DOHH2 (cell line): Measurements from ENCODE around the gene TMCC1.

Experiments used
- H3F3A ChIP-seq: fragments of 200-600 bp; sonication (generic), shearing (Covaris generic); 2 replicates; pipeline ENCODE4 v1.6.0; 2016; ENCODE audit warnings: antibody characterized with exemption, mild to moderate bottlenecking; ENCODE audit not compliant: control insufficient read depth, insufficient read depth
- H3K27ac ChIP-seq: fragments of 200-600 bp; sonication (generic); 2 replicates; pipeline ENCODE4 v1.5.1; 2014; ENCODE audit warnings: low read depth, mild to moderate bottlenecking, low read length, moderate library complexity
- H3K27me3 ChIP-seq: fragments of 200-600 bp; sonication (generic); 2 replicates; pipeline ENCODE4 v1.6.1; 2014; ENCODE audit warnings: mild to moderate bottlenecking, low read length, mixed read lengths; ENCODE audit not compliant: control insufficient read depth
- H3K36me3 ChIP-seq: fragments of 200-600 bp; sonication (generic); 2 replicates; pipeline ENCODE4 v1.6.1; 2014; ENCODE audit warnings: mild to moderate bottlenecking, low read length, moderate library complexity, mixed read lengths; ENCODE audit not compliant: control insufficient read depth
- H3K4me1 ChIP-seq: fragments of 200-600 bp; sonication (generic); 2 replicates; pipeline ENCODE4 v1.6.1; 2014; ENCODE audit warnings: mild to moderate bottlenecking, low read length, mixed read lengths; ENCODE audit not compliant: control insufficient read depth
- H3K4me2 ChIP-seq: fragments of 200-600 bp; sonication (generic); 2 replicates; pipeline ENCODE4 v1.6.0; 2014; ENCODE audit warnings: mild to moderate bottlenecking, low read length, moderate library complexity
- H3K4me3 ChIP-seq: fragments of 200-600 bp; sonication (generic); 2 replicates; pipeline ENCODE4 v1.5.1; 2014; ENCODE audit warnings: mild to moderate bottlenecking, low read length, mixed read lengths
- H3K79me2 ChIP-seq: fragments of 200-600 bp; sonication (generic); 2 replicates; pipeline ENCODE4 v1.6.1; 2014; ENCODE audit warnings: mild to moderate bottlenecking, low read length, mixed read lengths; ENCODE audit not compliant: control insufficient read depth
- H3K9me2 ChIP-seq: fragments of 200-600 bp; sonication (generic); replicated peaks from 2 replicates; pipeline ENCODE4 v1.6.1; 2014; ENCODE audit warnings: mild to moderate bottlenecking, low read length, mixed read lengths; ENCODE audit not compliant: control insufficient read depth
- H3K9me3 ChIP-seq: fragments of 200-600 bp; sonication (generic); 2 replicates; pipeline ENCODE4 v1.6.1; 2014; ENCODE audit warnings: antibody characterized with exemption, low read length, mixed read lengths; ENCODE audit not compliant: control insufficient read depth, insufficient read depth
- H4K20me1 ChIP-seq: fragments of 200-600 bp; sonication (generic); 2 replicates; pipeline ENCODE4 v1.6.0; 2014; ENCODE audit warnings: low read depth, mild to moderate bottlenecking, antibody characterized with exemption, low read length, moderate library complexity; ENCODE audit not compliant: control insufficient read depth, insufficient read depth
- EZH2phosphoT487 ChIP-seq: fragments of 200-600 bp; sonication (generic); IDR thresholded peaks from 2 replicates; pipeline ENCODE4 v1.6.1; 2017; ENCODE audit warnings: borderline replicate concordance, mild to moderate bottlenecking, antibody characterized with exemption, low read length, moderate library complexity, mixed read lengths
- TF ChIP-seq, protein P1 (sequence below): fragments of 200-600 bp; sonication (generic); IDR thresholded peaks from one replicate; pipeline ENCODE4 v1.5.1; 2014; ENCODE audit warnings: antibody characterized with exemption, mild to moderate bottlenecking, low read depth, low read length; ENCODE audit not compliant: poor library complexity, severe bottlenecking

TMCC1 gene

DNA sequence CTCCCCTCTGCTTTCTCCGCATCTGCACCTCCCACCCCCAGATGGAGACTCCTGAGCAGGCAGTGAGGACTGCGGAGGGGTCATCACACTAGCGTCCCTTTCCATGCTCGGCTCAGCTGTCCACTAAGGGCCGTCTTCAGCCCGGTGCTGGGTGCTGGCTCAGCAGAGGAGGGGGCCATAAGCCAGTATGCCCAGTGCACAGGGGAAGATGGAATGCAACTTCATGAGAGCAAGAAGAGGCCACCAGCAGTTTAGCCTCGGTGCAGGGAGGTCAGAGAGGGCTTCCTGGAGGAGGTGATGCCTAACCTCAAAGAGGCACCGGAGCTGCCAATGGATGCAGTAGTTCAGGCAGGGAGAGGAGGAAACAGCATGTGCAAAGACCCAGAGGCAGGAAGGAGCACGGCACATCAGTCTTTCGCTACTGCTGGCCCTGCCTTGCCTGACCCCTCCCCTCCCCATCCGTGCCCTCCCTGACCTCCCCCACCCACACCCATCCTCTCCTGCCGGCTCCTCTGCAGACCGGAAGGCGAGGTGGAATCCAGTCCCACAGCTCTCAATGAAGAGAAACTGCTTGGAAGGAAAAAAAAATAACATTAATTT, 271.8 kb downstream of the TMCC1 start:
- no peaks in the 10 kb centered on the region for H3K79me2 ChIP-seq
- no peaks in the 10 kb centered on the region for H3K36me3 ChIP-seq
- no peaks in the 10 kb centered on the region for H3K9me2 ChIP-seq
- H3F3A ChIP-seq: no peaks in the 10 kb centered on the region
- no peaks in the 10 kb centered on the region for H3K27me3 ChIP-seq
- no peak overlapping the region for H3K27ac ChIP-seq
- H3K4me3 ChIP-seq: no peak overlapping the region
- peaks cover 22% of the 10 kb centered on the region for H3K4me1 ChIP-seq
- TF ChIP-seq, protein P1, sequence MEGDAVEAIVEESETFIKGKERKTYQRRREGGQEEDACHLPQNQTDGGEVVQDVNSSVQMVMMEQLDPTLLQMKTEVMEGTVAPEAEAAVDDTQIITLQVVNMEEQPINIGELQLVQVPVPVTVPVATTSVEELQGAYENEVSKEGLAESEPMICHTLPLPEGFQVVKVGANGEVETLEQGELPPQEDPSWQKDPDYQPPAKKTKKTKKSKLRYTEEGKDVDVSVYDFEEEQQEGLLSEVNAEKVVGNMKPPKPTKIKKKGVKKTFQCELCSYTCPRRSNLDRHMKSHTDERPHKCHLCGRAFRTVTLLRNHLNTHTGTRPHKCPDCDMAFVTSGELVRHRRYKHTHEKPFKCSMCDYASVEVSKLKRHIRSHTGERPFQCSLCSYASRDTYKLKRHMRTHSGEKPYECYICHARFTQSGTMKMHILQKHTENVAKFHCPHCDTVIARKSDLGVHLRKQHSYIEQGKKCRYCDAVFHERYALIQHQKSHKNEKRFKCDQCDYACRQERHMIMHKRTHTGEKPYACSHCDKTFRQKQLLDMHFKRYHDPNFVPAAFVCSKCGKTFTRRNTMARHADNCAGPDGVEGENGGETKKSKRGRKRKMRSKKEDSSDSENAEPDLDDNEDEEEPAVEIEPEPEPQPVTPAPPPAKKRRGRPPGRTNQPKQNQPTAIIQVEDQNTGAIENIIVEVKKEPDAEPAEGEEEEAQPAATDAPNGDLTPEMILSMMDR: no peak
- TF ChIP-seq EZH2phosphoT487: no peak
- H3K9me3 ChIP-seq: no peaks in the 10 kb centered on the region
- no peak overlapping the region for H3K4me2 ChIP-seq
- H4K20me1 ChIP-seq: no peaks in the 10 kb centered on the region

DNA sequence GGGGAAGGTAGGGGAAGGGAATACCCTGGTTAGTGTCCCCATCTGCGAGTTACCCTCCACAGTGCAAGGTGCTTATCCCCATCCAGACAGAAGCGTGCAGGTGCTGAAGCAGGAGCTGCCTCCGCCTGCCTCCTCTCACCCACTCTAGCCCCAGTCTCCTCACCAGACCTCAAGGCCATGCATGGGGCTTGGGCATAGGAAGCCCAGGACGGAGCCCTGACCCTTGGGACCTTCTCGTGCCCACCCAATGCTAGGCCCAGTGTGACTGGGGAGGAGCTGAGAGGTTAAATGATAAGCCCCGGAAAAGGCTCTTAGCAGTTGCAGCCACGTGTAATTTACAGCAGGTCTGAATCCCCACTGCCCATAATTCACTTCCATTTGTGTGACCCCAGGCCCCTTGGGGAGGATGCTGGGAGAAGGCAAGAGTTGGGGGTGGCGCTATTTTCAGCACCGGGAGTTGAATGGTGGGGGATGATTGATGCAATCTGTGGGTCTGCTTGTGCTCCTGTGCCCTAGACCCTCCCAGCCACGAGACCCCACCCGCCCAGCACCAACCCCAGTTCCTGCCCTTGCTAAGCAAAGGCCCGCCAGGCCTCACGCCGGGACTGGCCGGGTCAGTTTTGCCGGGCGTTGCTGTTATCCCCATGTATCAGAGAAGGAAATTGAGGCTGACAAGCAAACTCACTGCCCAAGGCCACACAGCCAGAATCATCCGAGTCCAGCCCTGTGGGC, 272.5 kb downstream of the TMCC1 start:
- no peak overlapping the region for H3K27ac ChIP-seq
- no peaks in the 10 kb centered on the region for H3K36me3 ChIP-seq
- H3F3A ChIP-seq: no peaks in the 10 kb centered on the region
- H3K4me2 ChIP-seq: no peak overlapping the region
- H3K27me3 ChIP-seq: no peaks in the 10 kb centered on the region
- H3K9me3 ChIP-seq: no peaks in the 10 kb centered on the region
- TF ChIP-seq, protein P1: no peak
- no peak overlapping the region for H3K4me3 ChIP-seq
- no peaks in the 10 kb centered on the region for H3K9me2 ChIP-seq
- H3K4me1 ChIP-seq: peaks cover 16% of the 10 kb centered on the region
- H4K20me1 ChIP-seq: no peaks in the 10 kb centered on the region
- no peaks in the 10 kb centered on the region for H3K79me2 ChIP-seq

DNA sequence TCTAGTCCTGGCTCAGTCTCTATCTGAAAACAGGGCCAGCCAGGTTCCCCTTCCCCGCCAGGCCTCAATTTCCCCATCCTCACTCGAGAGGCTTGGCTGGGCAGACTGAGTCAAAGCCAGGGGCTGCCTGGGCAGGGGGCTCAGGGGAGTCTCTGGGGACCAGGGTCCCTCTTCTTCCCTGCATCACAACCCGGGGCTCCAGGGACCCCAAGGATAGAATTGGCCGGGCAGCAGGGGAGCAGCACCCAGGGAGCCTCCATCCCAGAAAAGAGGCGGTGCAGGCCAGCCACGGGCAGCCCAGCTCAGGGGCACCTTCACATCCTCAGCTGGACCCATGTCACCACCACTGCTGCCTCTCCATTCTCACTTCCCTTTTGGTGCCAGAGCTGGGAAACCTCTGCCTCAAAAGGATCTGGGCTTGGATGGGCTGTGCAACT, 273.8 kb downstream of the TMCC1 start:
- TF ChIP-seq, protein P1: no peak
- TF ChIP-seq EZH2phosphoT487: no peak
- Histone ChIP-seq H3K9me3 (no peaks in the 10 kb centered on the region), H3K27ac (no peak overlapping the region), H3K4me2 (no peak overlapping the region), H3K4me1 (peaks cover 11% of the 10 kb centered on the region), H3K9me2 (no peaks in the 10 kb centered on the region), H3K79me2 (no peaks in the 10 kb centered on the region), H4K20me1 (no peaks in the 10 kb centered on the region), H3K36me3 (no peaks in the 10 kb centered on the region), H3K4me3 (no peak overlapping the region), H3K27me3 (no peaks in the 10 kb centered on the region), H3F3A (no peaks in the 10 kb centered on the region)
